Stimulated activated CD8-positive, alpha-beta memory T cell treated with anti-CD3 and anti-CD28 coated beads, Interleukin-12 subunit alpha, Interleukin-12 subunit beta, amount 100 ng/mL, for 24 hours (primary cell): ENCODE measurements around the gene SLC9A3.

Experiments
- DNase-seq: peaks from one replicate; pipeline ENCODE4 v3.0.0-alpha.2; 2020; ENCODE audit errors: extremely low read depth

SLC9A3 gene

DNA sequence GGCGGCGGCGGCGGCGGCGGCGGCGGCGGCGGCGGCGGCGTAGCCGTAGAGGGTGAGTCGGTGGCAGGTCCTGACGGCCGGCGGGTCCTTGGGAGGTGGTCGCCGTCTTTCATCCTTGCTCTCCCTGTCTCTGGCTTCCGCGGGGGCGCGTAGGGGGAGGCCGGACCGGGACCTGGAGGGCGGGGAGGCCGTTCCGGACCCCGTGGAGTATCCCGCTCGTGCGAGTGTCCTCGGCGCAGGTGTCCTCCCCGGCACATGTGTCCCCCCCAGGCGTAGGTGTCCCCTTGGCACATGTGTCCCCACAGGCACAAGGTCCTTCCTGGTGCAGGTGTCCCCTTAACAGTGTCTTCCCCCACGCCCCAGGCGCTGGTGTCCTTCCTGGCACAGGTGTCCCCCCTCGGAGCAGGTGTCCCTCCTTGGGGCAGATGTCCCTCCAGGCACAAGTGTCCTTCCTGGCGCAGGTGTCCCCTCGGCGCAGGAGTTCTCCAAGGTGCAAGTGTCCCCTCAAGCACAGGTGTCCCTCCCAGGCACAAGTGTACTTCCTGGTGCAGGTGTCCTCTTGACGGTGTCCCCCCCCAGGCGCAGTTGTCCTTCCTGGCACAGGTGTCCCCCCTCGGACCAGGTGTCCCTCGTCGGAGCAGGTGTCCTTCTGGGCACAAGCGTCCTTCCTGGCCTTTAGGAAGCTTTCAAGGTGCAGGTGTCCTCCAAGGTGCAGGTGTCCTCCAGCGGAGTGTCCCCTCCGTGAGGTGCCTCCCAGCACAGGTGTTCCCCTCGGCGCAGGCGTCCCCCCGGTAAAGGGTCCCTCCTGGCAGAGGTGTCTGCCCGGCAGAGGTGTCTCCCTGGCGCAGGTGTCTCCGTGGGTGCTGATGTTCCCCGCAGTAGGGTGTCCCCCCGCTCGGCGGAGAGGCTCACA, 80.8 kb downstream of the SLC9A3 start:
- DNase-seq: no peak

DNA sequence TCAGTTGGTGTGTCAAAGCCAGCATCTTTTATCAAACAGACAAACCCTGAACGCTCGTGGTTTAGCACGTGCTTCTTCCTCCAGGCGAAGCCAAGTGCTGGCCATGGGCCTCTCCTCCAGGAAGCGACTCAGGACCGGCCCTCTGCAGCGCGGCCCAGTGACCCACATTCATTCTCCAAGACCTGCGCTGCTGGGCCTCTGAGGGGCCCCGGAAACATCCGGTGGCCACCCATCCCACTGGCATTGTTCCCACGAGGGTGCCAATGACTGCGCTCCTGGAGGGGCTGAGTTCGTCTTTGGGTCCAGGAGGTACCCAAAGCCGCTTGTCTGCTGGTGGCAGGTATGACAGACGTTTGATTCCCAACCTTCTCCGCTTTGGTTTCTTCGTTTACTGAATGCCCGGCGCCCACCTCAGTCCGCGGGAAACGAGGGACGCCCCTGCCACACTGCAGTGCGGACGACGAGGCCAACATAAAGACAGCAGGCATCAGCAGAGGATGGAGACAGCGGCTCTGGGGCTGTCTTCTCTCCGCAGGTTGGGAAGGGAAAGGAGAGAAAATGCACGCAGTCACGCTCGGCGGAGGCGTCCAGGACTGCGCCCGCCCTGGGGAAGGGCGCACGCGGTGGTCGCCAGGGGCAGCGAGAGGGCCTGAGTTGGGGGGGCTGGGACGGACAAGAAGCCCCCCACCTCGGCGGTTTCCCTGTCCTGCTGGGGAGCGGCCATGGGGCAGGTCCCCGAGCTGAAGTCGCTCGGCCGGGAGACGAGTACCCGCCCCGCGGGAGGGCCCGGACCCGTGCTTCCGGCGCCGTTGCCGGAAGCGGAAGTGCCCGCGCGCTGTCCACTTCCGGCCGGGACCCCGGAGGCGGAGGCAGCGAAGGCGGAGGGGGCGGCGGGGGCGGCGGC, 81.7 kb downstream of the SLC9A3 start, which contains the start of gene EXOC3:
EXOC3 (plus strand) TSS at position 842 of the 904 bp plus-strand sequence. CDS start 3,030 bp downstream, outside the sequence.
- peak; percentile 42 for DNase-seq

GRCh38 chr5:441996-442334, 82.3 kb downstream of the SLC9A3 start:
- no peak for DNase-seq

DNA sequence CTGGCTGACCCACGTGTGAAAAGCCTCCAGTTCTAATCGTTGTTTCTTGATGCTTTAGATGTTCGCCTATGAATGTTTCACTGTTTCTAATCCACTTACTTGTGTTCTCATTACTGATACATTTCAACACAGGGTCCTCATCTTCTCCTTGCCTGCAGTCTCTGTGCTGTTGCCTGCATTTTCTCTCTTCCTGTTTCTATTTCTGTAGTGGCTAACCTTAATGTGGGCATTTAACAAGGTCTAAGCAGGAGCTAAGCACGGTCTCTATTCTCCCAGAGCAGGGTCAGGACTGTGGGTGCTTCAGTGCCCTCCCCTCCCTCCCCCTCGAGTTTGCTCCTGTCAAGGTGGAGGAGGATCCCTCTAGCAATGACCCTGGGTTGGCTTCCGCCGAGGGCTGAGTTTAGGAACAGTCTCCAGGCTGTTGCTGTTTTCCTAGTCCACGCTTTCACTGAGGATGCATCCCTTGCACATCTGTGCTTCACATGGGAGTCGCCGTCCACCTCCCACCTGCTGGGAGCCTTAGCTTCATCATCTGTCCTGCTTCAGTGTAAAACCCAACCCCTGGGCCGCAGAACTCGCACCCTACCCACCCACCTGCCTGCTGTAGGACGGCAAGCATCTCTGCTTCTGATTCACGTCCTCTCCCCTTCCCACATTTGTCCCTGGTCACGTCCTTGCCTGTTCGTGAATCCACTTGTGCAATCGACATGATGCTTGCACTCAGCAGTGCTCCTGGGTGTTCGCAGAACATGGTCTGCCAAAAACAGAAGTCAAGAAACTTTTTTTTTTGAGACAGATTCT, 83.6 kb downstream of the SLC9A3 start:
- DNase-seq: no peak

GRCh38 chr5:439636-440035, 84.6 kb downstream of the SLC9A3 start:
- no peak for DNase-seq

- DNase-seq: no peak
Observed at GRCh38 chr5:439181-439580, 85.1 kb downstream of the SLC9A3 start.

GRCh38 chr5:438481-438981, 85.7 kb downstream of the SLC9A3 start:
- no peak for DNase-seq

DNA sequence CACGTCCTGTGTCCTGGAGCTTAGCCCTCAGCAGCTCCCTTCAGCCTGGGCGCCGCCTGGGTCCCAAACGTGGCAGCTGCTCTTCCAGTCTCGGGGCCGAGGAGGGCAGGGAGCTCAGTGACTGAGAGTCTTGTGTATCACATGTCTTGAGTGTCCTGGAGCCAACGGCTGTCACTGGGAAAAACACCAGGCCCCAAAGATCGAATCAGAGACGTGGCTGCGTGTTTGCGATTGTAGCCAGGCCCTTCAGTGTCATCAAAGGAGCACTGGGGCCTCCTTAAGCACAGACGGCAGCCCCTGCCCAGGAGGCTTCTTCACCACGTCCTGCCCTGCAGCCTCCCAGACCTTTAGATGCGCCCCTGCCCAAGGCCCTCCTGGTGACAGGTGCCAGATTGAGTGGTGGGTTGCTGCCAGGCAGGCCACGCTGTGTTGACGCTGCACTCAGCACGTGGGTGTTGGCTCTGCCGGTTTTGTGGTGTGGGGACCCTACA, 86.9 kb downstream of the SLC9A3 start:
- DNase-seq: no peak

DNA sequence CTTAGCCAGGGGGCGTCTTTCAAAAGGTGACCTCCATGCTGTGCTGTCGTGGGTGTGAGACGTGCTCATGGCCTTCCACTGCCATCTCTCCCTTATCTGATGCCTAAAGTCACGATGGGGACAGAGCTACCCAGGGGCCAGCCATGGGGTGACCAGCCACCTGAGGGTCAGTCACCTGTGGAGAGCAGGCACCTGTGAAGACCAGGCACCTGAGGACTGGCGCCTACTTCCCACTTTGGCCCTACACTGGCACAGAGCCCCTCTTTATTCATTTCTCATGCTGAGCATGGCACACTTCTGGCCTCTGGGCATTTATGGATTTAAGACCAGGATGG, 87.6 kb downstream of the SLC9A3 start:
- no peak for DNase-seq

- no peak for DNase-seq
Observed at GRCh38 chr5:435961-436640, 88.1 kb downstream of the SLC9A3 start.

DNA sequence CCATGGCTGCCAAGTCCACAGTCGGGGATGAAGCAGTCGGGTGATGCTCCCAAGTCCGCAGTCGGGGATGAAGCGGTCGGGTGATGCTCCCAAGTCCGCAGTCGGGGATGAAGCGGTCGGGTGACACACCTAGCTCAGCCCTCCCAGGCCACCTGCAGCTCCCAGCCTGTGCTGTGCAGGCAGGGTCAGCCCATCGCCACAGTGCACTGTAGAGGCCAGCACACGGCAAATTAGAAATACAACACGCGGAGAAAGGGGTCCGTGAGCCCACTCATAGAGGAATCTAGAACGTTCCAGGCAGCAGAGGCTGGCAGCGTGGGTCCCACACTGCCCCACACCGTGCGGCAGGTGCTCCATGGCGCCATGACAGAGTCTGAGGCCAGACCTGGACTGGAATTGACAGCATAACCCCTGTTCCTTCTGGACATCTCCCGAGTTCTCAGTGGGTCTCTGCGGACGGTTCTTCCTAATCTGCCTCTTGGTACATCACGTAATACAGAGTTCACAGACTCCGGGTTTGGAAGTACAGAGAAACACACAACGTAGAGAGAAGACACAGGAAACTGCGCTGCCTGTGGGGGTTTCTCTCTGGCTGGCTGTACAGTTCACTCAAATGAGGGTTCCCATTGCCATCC, 89.0 kb downstream of the SLC9A3 start:
- no peak for DNase-seq

- DNase-seq: no peak
Observed at GRCh38 chr5:434443-435146, 89.7 kb downstream of the SLC9A3 start.

DNA sequence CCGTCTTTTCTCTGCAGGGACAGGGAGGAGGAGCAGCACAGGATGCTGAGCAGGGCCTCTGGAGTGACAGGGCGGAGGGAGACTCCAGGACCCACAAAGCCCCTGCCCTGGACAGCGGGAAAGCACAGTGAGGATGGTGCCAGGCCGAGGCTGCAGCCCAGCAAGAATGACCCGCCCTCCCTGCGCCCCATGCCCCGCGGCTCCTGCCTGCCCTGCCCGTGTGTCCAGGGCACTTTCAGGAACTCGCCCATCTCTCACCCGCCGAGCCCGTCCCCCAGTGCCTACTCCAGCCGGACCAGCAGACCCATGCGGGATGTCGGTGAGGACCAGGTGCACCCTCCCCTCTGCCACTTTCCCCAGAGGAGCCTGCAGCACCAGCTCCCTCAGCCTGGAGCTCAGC, 90.4 kb downstream of the SLC9A3 start:
- DNase-seq: no peak

DNA sequence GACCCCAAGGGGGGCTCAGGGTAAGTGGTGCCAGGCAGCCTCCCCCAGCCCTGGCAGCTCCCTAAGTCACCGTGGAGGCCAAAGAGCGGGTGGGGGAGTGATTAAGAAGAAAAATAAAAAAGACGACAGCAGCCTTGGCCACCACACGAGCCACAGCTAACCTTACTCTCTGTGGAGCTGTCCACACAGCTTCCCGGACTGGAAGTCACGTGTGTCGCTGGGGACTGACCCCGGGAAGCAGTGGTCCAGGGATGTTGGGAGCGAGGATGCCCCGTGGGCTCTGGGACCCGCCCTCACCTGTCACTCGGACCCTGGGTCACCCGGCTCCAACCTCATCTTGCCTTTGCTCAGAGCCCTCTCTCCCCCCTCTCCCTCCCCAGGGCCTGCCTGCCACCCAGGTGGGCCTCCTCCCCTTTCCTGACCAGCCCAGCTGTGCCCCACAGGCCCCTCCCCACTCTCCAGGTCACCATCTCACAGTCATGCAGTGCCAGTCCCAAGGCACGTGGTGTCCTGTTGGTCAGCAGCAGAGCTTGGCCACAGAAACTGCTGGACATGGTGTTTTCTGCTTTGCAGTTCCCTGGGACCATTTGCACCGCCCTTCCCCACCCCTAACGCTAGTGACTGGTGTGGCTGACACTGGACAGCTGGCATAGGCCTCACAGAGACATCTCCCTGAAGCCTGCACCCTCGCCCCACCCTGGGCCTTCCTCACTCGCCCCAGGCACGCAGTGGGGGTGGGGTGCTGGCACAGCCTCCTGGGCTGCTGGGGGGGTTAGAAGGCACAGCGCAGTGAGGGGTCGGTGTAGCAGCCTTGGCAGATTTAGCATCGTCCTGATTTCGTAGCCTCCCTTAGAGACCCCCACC, 91.1 kb downstream of the SLC9A3 start:
- DNase-seq: no peak

- no peak for DNase-seq
Observed at GRCh38 chr5:432201-432927, 91.9 kb downstream of the SLC9A3 start.

DNA sequence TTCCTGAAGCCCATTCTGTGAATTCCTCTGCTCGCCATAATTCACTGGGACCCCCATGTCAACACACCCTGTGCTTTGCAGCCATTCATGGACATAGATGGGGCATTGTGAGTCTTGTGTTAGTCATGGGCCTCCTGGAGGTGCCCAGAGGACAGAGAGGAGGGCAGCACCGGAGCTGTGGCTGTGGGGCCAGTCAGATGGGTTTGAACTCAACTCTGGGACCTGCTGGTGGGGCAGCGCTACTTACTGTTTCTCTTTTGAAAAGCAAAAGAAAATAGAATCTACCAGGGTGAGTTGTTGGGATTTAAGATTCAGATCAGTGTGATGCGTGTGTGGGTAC, 92.6 kb downstream of the SLC9A3 start:
- no peak for DNase-seq

DNA sequence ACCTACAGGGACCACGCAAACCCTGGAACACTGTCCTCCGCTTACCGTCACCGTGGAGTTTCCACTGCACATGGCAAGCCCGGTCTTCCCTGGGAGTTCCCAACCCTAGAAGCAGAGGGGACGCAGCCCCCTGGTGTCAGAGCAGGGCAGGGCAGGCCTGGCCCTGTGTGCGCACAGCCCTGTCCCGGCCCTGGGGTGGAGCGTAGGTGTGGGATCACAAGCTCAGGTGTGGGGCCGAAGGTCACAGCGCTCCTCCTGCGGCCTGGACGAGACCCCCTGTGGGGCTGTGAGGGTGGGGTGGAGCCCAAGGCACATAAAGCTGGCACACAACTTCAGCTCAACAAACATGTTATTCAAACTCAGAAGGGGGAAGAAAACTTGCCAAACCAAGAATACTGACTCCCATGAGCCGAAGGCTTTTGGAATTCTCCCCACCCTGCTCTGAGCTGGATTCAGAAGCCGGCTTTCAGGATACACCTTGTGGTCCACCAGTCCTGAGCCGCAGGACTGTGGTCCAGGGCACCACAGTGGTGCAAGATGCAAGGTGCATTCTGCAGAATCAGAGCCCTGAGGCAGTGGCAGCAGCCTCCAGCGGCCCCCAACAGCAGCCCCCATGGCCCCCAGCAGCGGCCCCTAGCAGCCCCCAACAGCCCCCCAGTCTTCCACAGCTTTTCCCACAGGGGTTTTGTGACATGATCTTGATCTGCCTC, 93.1 kb downstream of the SLC9A3 start:
- no peak for DNase-seq
